ENCODE data around the gene ANKH.

The ANKH gene

DNA sequence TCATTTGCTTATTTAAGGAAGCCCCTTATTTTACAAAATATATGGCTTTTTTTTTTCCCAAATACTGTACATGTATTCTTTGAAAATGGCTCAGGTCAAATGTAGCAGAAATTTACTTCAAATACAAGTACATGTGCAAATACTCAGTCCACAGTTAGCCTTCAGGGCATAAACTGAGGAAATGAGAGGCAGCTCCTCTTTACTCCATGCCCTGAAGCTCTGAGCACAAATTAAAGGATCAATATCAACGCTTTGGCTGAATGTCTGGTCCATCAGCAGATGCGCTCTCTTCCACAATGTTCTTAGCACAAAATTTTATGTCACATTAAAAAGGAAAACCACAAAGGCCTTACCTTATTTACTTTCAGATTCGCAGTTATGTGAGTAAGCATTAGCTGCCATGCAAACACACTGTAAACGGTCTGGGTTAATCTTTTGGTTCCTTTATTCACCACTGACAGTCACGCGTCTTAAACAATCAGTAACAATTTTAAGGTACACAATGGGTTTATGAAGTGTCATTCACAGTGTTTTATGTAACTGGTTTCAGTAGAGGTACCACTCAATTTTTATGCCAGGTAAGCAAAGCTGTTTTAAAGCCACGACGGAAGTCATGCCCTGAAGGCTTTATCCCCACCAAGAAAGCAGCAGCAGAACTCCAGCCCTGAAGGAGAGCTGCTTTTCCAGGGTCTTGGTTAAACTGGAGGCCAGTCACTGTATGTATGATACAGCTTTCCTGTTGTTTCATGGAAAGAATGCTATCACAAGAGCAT lies 103.7 kb downstream of the ANKH start:
- Histone ChIP-seq H3K4me3 (ENCODE audit: low read length) (no peak overlapping the region), H3K9ac (ENCODE audit: low read depth, low read length) (no peak overlapping the region), H3K9me3 (replicated peaks; ENCODE audit: low read length) (no peaks in the 10 kb centered on the region), H3K4me1 (ENCODE audit: control insufficient read depth, insufficient read depth, low read length) (no peaks in the 10 kb centered on the region), H3K36me3 (ENCODE audit: insufficient read depth, low read length) (peaks cover 3% of the 10 kb centered on the region), H3K27me3 (ENCODE audit: control insufficient read depth, insufficient read depth, low read length) (no peaks in the 10 kb centered on the region), H3K4me2 (ENCODE audit: low read length) (no peak overlapping the region)

DNA sequence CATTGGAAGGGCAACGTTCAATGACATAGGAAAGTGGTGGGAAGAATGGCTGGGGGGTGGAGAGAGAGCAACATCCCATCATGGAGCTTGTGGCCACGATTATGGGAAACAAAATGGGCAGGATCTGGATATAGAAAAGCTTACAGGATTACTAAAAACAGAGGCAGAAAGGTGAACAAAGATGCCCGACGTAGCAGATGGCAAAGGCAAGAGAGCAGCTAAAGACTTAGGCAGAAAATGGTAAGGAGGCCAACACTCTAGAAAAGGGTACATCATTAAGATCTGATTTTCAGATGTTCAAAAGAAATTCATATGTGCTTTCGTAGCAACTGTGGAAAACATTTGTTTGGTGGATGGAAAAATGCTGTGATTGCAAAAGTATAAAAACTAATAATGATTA lies 104.5 kb downstream of the ANKH start:
- Histone ChIP-seq H3K4me1 (ENCODE audit: control insufficient read depth, insufficient read depth, low read length) (no peaks in the 10 kb centered on the region), H3K9me3 (replicated peaks; ENCODE audit: low read length) (no peaks in the 10 kb centered on the region), H3K36me3 (ENCODE audit: insufficient read depth, low read length) (peaks cover 3% of the 10 kb centered on the region), H3K27me3 (ENCODE audit: control insufficient read depth, insufficient read depth, low read length) (no peaks in the 10 kb centered on the region), H3K9ac (ENCODE audit: low read depth, low read length) (no peak overlapping the region), H3K4me3 (ENCODE audit: low read length) (no peak overlapping the region), H3K4me2 (ENCODE audit: low read length) (no peak overlapping the region)

DNA sequence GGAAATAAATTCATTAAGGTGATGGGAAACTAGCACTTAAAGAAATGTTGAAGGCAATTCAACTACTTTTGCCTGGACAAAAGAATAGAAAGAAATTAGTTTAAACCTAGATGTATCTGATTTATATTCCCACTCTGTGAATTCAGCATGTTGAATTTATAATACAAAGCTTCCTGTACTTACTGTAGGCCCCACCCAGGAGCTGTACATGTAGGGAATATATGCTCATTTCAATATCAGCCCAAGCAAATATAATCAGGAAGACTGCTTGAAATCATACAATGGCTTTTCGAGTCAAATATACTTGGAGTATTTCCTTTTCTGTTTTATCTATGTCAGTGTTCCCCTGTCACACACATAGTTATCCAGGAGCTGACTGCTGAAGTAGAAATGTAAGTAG lies 105.0 kb downstream of the ANKH start:
- Histone ChIP-seq H3K4me3 (ENCODE audit: low read length) (no peak overlapping the region), H3K4me1 (ENCODE audit: control insufficient read depth, insufficient read depth, low read length) (no peaks in the 10 kb centered on the region), H3K9me3 (replicated peaks; ENCODE audit: low read length) (no peaks in the 10 kb centered on the region), H3K4me2 (ENCODE audit: low read length) (no peak overlapping the region), H3K27me3 (ENCODE audit: control insufficient read depth, insufficient read depth, low read length) (no peaks in the 10 kb centered on the region), H3K36me3 (ENCODE audit: insufficient read depth, low read length) (peaks cover 3% of the 10 kb centered on the region), H3K9ac (ENCODE audit: low read depth, low read length) (no peak overlapping the region)

DNA sequence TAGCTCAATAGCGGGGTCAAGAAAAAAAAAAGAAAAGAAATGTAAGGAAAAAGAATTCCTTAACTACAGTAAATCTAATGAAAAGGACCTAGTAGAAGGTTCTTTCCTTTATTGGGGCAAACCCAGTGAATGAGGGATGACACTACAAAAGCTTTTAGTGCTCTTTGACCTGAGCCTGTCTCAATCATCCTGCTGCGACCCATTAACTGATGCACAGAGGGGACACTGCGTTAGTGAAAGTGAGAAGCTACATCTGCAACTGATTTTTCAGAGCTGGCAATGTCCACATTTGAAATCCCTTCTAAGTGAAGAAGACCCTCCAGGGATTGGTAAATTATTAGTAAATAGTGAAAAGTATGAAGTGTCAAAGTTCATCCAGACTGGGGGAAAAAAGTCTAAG lies 106.0 kb downstream of the ANKH start:
- Histone ChIP-seq H3K4me3 (ENCODE audit: low read length) (no peak overlapping the region), H3K9ac (ENCODE audit: low read depth, low read length) (no peak overlapping the region), H3K4me1 (ENCODE audit: control insufficient read depth, insufficient read depth, low read length) (no peaks in the 10 kb centered on the region), H3K36me3 (ENCODE audit: insufficient read depth, low read length) (peaks cover 3% of the 10 kb centered on the region), H3K9me3 (replicated peaks; ENCODE audit: low read length) (no peaks in the 10 kb centered on the region), H3K4me2 (ENCODE audit: low read length) (no peak overlapping the region), H3K27me3 (ENCODE audit: control insufficient read depth, insufficient read depth, low read length) (no peaks in the 10 kb centered on the region)

DNA sequence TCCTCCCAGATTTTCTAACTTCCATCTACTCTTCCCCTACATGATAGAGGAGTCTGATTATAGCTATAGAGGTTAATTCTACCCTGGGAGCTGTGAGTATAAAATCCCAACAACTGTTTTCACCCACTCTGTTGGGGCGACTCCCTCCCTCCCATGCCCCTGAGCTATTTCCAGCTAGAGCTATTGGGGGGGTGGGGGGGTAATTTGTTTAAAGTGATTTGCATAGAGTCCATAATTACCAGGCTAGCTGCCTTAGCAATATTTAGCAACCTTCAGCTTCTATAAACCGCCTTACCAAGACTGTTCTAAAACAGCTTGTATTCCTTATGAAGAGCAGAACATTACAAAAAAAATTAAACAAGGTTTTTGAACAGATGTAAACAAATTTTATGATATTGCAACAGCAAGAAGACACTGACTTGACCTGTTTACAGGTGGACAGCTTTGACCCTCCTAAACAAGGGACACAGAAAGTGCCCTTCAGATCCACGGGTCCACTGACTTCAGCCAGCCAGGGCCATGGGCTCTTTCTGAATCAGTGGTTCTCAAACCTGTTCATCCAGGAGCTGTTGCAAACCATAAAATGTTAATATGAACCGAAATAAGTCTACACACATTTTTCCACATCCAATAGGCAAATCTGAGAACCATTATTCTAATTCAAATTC lies 108.9 kb downstream of the ANKH start:
- H3K36me3 ChIP-seq (ENCODE audit: insufficient read depth, low read length) = no peaks in the 10 kb centered on the region
- no peaks in the 10 kb centered on the region for H3K27me3 ChIP-seq (ENCODE audit: control insufficient read depth, insufficient read depth, low read length)
- H3K4me1 ChIP-seq (ENCODE audit: control insufficient read depth, insufficient read depth, low read length) = no peaks in the 10 kb centered on the region
- no peak overlapping the region for H3K9ac ChIP-seq (ENCODE audit: low read depth, low read length)
- H3K9me3 ChIP-seq (replicated peaks; ENCODE audit: low read length) = no peaks in the 10 kb centered on the region
- no peak overlapping the region for H3K4me2 ChIP-seq (ENCODE audit: low read length)
- no peak overlapping the region for H3K4me3 ChIP-seq (ENCODE audit: low read length)

DNA sequence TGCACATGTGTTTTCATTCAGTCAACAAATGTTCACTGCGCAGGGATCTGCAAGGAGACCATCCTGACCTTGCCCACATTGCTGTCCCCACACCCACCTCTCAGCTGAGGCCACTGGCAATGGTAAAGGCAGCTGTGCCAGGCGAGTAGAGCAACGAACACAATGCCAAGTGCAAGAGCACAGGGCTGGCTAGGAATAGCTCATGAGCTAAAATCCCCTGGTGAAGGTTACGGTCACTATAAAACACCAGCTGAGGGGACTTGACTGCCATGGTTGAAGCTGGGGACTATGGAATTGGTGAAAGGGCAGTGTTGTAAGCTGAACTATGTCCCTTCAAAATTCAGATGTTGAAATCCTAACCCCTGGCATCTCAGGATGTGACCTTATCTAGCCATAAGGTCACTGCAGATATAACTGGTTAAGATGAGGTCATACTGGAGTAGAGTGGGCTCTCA lies 111.0 kb downstream of the ANKH start:
- Histone ChIP-seq H3K27me3 (ENCODE audit: control insufficient read depth, insufficient read depth, low read length) (no peaks in the 10 kb centered on the region), H3K4me1 (ENCODE audit: control insufficient read depth, insufficient read depth, low read length) (no peaks in the 10 kb centered on the region), H3K36me3 (ENCODE audit: insufficient read depth, low read length) (no peaks in the 10 kb centered on the region), H3K4me2 (ENCODE audit: low read length) (no peak overlapping the region), H3K4me3 (ENCODE audit: low read length) (no peak overlapping the region), H3K9ac (ENCODE audit: low read depth, low read length) (no peak overlapping the region), H3K9me3 (replicated peaks; ENCODE audit: low read length) (no peaks in the 10 kb centered on the region)

DNA sequence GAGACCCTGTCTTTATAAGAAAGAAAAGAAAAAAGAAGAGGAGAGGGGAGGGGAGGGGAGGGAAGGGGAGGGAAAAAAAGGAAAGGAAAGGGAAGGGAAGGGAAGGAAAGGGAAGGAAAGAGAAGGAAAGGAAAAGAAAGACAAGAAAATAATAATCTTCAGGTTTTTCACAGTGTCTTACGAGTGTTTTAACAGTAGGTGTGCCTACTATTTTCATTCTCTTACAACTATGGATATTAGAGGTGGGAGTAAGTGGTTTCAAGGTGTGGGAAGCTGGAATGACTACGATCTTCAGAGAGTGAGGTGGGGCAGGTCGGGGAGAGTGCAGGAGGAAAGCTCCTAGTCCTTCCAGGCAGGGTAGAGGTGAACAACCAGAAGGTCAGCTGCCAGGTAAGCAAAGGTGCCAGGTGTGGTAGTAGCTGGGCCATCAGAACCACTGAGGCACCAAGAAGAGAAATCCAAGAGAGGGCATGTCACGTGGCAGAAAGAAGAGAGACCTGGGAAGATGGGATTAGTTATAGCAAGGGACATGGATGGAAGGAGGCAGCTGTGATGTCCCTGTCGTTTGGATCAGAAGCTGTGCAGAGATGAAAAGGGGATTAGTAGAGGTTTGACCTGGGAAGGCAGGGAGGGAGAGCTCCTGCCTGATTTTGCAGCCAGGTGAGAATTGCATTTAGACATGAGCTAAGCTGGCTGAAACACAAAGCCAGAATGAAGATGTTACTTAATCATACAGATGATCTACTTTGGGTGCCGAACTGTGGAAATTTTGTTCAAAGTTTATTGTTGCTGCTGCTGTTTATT lies 111.6 kb downstream of the ANKH start:
- Histone ChIP-seq H3K9ac (ENCODE audit: low read depth, low read length) (no peak overlapping the region), H3K36me3 (ENCODE audit: insufficient read depth, low read length) (no peaks in the 10 kb centered on the region), H3K4me3 (ENCODE audit: low read length) (no peak overlapping the region), H3K9me3 (replicated peaks; ENCODE audit: low read length) (no peaks in the 10 kb centered on the region), H3K27me3 (ENCODE audit: control insufficient read depth, insufficient read depth, low read length) (no peaks in the 10 kb centered on the region), H3K4me2 (ENCODE audit: low read length) (no peak overlapping the region), H3K4me1 (ENCODE audit: control insufficient read depth, insufficient read depth, low read length) (no peaks in the 10 kb centered on the region)

DNA sequence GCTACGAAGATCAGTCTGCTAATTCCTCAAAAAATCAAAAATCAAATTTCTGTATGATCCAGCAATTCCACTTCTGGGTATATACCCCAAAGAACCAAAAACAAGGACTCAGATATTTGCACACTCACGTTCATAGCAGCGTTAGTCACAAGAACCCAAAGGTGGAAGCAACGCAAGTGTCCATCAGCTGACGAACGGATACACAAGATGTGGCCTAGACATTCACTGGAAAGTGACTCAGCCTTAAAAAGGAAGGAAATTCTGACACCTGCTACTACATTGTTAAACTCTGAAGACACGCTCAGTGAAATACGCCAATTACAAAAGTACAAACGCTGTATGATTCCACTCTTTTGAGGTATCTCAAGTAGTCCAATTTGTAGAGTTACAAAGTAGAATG lies 113.7 kb downstream of the ANKH start:
- H3K9ac ChIP-seq (ENCODE audit: low read depth, low read length) = no peak overlapping the region
- no peaks in the 10 kb centered on the region for H3K27me3 ChIP-seq (ENCODE audit: control insufficient read depth, insufficient read depth, low read length)
- no peaks in the 10 kb centered on the region for H3K9me3 ChIP-seq (replicated peaks; ENCODE audit: low read length)
- no peak overlapping the region for H3K4me2 ChIP-seq (ENCODE audit: low read length)
- no peak overlapping the region for H3K4me3 ChIP-seq (ENCODE audit: low read length)
- H3K4me1 ChIP-seq (ENCODE audit: control insufficient read depth, insufficient read depth, low read length) = no peaks in the 10 kb centered on the region
- H3K36me3 ChIP-seq (ENCODE audit: insufficient read depth, low read length) = no peaks in the 10 kb centered on the region

DNA sequence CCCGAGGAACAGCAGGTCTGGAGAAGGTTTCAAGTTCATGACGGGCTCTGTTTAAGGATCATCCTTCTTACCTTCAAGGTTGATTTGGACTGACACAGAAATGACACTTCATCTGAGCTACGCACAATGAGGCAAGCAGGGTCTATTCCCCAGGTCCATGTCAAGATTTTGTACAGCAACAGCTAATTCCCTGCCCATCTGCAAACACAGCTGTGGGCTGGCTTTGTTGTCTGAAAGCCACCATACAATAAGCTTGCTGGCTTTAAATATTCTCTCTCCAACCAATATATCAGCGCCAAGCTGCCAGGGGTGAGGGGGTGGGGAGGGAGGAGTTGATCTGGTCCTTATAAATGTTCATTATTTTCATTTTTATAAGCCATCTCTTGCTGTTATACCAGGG lies 115.1 kb downstream of the ANKH start:
- Histone ChIP-seq H3K4me2 (ENCODE audit: low read length) (no peak overlapping the region), H3K4me3 (ENCODE audit: low read length) (no peak overlapping the region), H3K9ac (ENCODE audit: low read depth, low read length) (no peak overlapping the region), H3K36me3 (ENCODE audit: insufficient read depth, low read length) (no peaks in the 10 kb centered on the region), H3K9me3 (replicated peaks; ENCODE audit: low read length) (no peaks in the 10 kb centered on the region), H3K27me3 (ENCODE audit: control insufficient read depth, insufficient read depth, low read length) (no peaks in the 10 kb centered on the region), H3K4me1 (ENCODE audit: control insufficient read depth, insufficient read depth, low read length) (no peaks in the 10 kb centered on the region)

DNA sequence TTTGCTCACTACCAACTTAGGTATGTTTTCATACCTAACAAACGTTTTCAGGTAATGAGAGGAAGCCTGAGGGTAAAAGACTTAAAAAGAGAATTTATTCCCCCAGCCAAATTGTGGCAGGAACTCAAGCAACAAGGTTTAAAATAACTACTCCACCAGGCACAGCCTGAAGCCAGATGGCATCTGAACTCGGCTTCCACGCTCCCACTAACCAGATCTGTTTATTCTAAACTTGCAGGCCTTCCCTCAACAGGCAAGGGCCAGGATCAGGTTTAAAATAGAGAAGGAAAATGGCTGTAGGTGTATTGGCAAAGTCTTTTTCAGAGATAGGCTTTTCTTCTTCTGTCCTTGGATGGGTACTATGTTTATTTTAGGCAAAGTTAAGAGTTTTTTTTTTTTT lies 117.6 kb downstream of the ANKH start:
- Histone ChIP-seq H3K9me3 (replicated peaks; ENCODE audit: low read length) (no peaks in the 10 kb centered on the region), H3K36me3 (ENCODE audit: insufficient read depth, low read length) (peaks cover 3% of the 10 kb centered on the region), H3K4me2 (ENCODE audit: low read length) (no peak overlapping the region), H3K4me1 (ENCODE audit: control insufficient read depth, insufficient read depth, low read length) (no peaks in the 10 kb centered on the region), H3K4me3 (ENCODE audit: low read length) (no peak overlapping the region), H3K9ac (ENCODE audit: low read depth, low read length) (no peak overlapping the region), H3K27me3 (ENCODE audit: control insufficient read depth, insufficient read depth, low read length) (no peaks in the 10 kb centered on the region)

DNA sequence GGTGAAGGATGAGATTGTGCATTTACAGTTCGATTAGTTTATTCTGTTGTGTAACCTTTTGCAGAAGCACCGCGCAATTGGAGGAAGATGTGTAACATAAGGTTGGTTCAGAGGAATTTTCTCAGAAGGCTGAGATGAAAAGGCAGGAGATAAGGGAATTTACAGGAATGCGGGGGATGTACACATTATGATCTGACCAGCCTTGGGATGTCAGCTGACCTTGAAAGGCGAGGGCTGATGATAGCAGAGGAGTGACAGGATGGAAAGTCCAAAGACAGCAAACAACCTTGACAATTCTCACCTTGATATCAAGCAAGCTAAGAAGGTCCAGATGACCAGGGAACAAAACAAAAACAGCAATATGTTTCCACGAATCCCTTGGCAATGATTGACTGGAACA lies 118.3 kb downstream of the ANKH start:
- no peaks in the 10 kb centered on the region for H3K9me3 ChIP-seq (replicated peaks; ENCODE audit: low read length)
- H3K36me3 ChIP-seq (ENCODE audit: insufficient read depth, low read length) = peaks cover 7% of the 10 kb centered on the region
- H3K27me3 ChIP-seq (ENCODE audit: control insufficient read depth, insufficient read depth, low read length) = no peaks in the 10 kb centered on the region
- no peak overlapping the region for H3K9ac ChIP-seq (ENCODE audit: low read depth, low read length)
- no peak overlapping the region for H3K4me2 ChIP-seq (ENCODE audit: low read length)
- H3K4me3 ChIP-seq (ENCODE audit: low read length) = no peak overlapping the region
- no peaks in the 10 kb centered on the region for H3K4me1 ChIP-seq (ENCODE audit: control insufficient read depth, insufficient read depth, low read length)

Measured in skeletal muscle satellite cell (primary cell).